Stomach (tissue), 4 donors: Measurements from ENCODE around the gene GRIK2.

Source experiments
- CTCF ChIP-seq, 7 experiments: fragments of 450-650 bp in 4 of 7; fragments of 200-600 bp in 3 of 7; sonication (generic) in 3 of 7; IDR thresholded peaks; one replicate each; pipeline ENCODE4 v1.5.1; 2016 to 2019; ENCODE audit warnings: antibody characterized with exemption in 7 of 7, control low read depth in 2 of 7, mild to moderate bottlenecking in 1 of 7
- EP300 ChIP-seq: sonication (generic); formaldehyde crosslinking; IDR thresholded peaks from one replicate; pipeline ENCODE4 v1.6.1; 2017; ENCODE audit warnings: antibody characterized with exemption
- POLR2A ChIP-seq, 4 donors: fragments of 450-650 bp; IDR thresholded peaks; one replicate each; pipeline ENCODE4 v1.6.1; 2016; ENCODE audit warnings: antibody characterized with exemption in 4 of 4, control low read depth in 2 of 4, mild to moderate bottlenecking in 1 of 4, moderate library complexity in 1 of 4

- TF ChIP-seq POLR2A (IDR thresholded peaks at IDR 0.05) (no peak), EP300 (no peak), CTCF (IDR thresholded peaks at IDR 0.05) (no peak)
Observed at GRCh38 chr6:101429845-101430244, 36.3 kb downstream of the GRIK2 start.
